ENCODE results near the gene CREB3L4. TPM values are rescaled to one million over a fixed set of nuclear protein-coding genes. Genes with fewer than 3 reads are reported as not detected.

CREB3L4 gene
- total RNA-seq, 4 donors from 2014 or later = 6.6 to 23.1 (median 17.0) TPM

GRCh38 chr1:153933430-153933829, 34.3 kb upstream of the CREB3L4 start:
- no peaks in the 10 kb centered on the region for H3K4me1 ChIP-seq
- H3K36me3 ChIP-seq = peaks cover 32 to 65% of the 10 kb centered on the region in 2 donors
- DNase-seq = no peak
- no peaks in the 10 kb centered on the region for H3K27me3 ChIP-seq
- WGBS, 2 donors = 93 to 94% methylated on average over 14 of the region's 14 CpGs
- TF ChIP-seq CTCF (IDR thresholded peaks at IDR 0.05) (no peak), POLR2A (IDR thresholded peaks at IDR 0.05) (no peak)
- intact Hi-C loops (cut with DNase I) = no loop called here
- no peak overlapping the region for H3K27ac ChIP-seq
- no peak overlapping the region for H3K4me3 ChIP-seq (replicated peaks in 1 of 3)
- H3K9me3 ChIP-seq = no peaks in the 10 kb centered on the region

DNA sequence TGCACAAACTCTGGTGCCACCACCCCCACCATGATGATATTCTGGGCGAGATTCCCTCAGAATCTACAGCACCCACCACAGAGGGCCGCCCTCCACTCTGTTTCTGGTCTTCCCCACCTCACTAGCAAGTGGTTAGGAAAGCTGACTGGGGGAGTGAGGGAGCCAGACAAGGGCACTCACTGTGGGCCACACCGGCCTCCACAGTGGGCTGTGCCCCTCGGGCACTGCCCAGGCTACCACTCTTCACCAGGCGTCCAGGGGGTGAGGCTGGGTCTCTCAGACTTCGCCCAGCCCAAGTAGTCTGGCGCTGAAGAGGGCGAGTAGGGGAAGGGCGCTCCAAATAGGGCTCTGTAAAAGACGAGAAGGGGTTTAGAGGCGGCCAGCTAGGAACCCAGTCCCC, 33.7 kb upstream of the CREB3L4 start:
- no peak for DNase-seq
- intact Hi-C loops (cut with DNase I) = no loop called here
- no peak overlapping the region for H3K27ac ChIP-seq
- H3K4me1 ChIP-seq = no peaks in the 10 kb centered on the region
- H3K36me3 ChIP-seq = peaks cover 35 to 65% of the 10 kb centered on the region in 2 donors
- H3K9me3 ChIP-seq = no peaks in the 10 kb centered on the region
- WGBS, 2 donors = 98 to 100% methylated on average over 9 to 11 of the region's 11 CpGs
- no peak overlapping the region for H3K4me3 ChIP-seq (replicated peaks in 1 of 3)
- H3K27me3 ChIP-seq = no peaks in the 10 kb centered on the region
- no peak for TF ChIP-seq POLR2A (IDR thresholded peaks at IDR 0.05)

- 94 to 97% methylated on average over 4 to 9 of the region's 9 CpGs for WGBS, 2 donors
- Histone ChIP-seq H3K27me3 (no peaks in the 10 kb centered on the region), H3K27ac (no peak overlapping the region), H3K4me3 (replicated peaks in 1 of 3) (no peak overlapping the region), H3K36me3 (peaks cover 41 to 65% of the 10 kb centered on the region in 2 donors), H3K4me1 (no peaks in the 10 kb centered on the region), H3K9me3 (no peaks in the 10 kb centered on the region)
- DNase-seq = no peak
- intact Hi-C loops (cut with DNase I) = no loop called here
- TF ChIP-seq POLR2A (IDR thresholded peaks at IDR 0.05) (no peak), CTCF (IDR thresholded peaks at IDR 0.05) (no peak)
Observed at GRCh38 chr1:153934746-153935145, 33.0 kb upstream of the CREB3L4 start.

DNA sequence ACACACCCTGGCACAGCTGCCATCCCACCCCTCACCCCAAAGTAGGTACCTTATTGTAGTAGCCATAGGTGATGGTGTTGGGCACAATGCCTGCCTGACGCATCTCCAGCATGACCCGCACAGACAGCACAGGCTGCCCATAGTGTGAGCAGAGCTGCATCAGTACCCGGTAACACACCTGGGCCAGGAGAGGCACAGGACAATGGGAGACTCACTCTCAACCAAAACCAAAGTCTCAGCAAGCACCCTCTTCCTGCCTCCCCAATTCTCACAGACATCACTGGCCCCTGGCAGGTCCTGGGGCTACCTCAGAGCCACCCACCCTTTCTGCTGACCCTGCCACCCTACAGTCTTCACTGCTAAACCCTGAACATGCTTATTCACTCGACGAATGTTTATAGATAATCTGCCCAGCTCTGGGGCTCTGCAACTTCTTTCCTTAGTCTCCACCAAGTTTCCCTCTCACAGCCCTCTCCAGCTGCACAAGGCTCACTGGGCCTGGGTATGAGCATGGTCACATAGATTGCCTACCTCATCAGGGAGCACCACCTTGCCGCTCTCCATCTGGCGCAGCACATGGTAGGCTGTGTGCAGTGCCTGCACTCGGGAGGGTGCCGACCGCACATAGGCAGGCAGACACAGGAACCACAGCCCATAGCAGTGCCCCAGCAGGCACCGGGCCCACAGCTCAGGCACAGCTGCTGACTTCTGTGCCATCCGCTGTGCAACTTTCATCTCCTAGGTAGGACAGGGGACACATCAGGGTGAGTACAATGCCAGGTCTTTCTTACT, 31.5 kb upstream of the CREB3L4 start:
- WGBS, 2 donors = 89 to 98% methylated on average over 7 to 12 of the region's 12 CpGs
- DNase-seq = no peak
- no peak for TF ChIP-seq POLR2A (IDR thresholded peaks at IDR 0.05)
- no peak for TF ChIP-seq CTCF (IDR thresholded peaks at IDR 0.05)
- intact Hi-C loops (cut with DNase I) = no loop called here
- no peaks in the 10 kb centered on the region for H3K27me3 ChIP-seq
- peaks cover 46 to 72% of the 10 kb centered on the region in 2 donors for H3K36me3 ChIP-seq
- no peak overlapping the region for H3K27ac ChIP-seq
- no peaks in the 10 kb centered on the region for H3K4me1 ChIP-seq
- no peak overlapping the region for H3K4me3 ChIP-seq (replicated peaks in 1 of 3)
- no peaks in the 10 kb centered on the region for H3K9me3 ChIP-seq

GRCh38 chr1:153937331-153937730, 30.4 kb upstream of the CREB3L4 start:
- Histone ChIP-seq H3K9me3 (no peaks in the 10 kb centered on the region), H3K4me3 (replicated peaks in 1 of 3) (no peak overlapping the region), H3K27ac (no peak overlapping the region), H3K36me3 (peaks cover 46 to 68% of the 10 kb centered on the region in 2 donors), H3K27me3 (no peaks in the 10 kb centered on the region), H3K4me1 (no peaks in the 10 kb centered on the region)
- DNase-seq = no peak
- 96 to 98% methylated on average over 10 of the region's 10 CpGs for WGBS, 2 donors
- TF ChIP-seq POLR2A (IDR thresholded peaks at IDR 0.05) (no peak), CTCF (IDR thresholded peaks at IDR 0.05) (no peak)
- intact Hi-C loops (cut with DNase I) = no loop called here

Measured in thyroid gland (tissue), 4 donors.